ENCODE data around the gene ANKS1A. TPM values are rescaled to one million over a fixed set of nuclear protein-coding genes. Genes with fewer than 3 reads are reported as not detected.

The ANKS1A gene
- total and polyA plus RNA-seq, 3 donors from 2014 or later, result 44.2 to 96.9 (median 95.9) TPM

- no peak for DNase-seq
- TF ChIP-seq CTCF (IDR thresholded peaks at IDR 0.05), result no peak
- no peak for TF ChIP-seq POLR2A (IDR thresholded peaks at IDR 0.05)
- Histone ChIP-seq H3K36me3 (ENCODE audit: low read depth, missing control alignments) (no peaks in the 10 kb centered on the region), H3K9me3 (no peaks in the 10 kb centered on the region), H3K27ac (peak overlapping the region; percentile 56 to 79), H3K4me1 (peaks cover 80% of the 10 kb centered on the region), H3K4me3 (no peak overlapping the region), H3K27me3 (no peaks in the 10 kb centered on the region)
- intact Hi-C loops (cut with DNase I; ENCODE audit: low total_unique reads), result no loop called here
- 77 to 85% methylated on average over 10 of the region's 10 CpGs for WGBS, 2 donors
These were observed 160.2 kb downstream of the ANKS1A start for GRCh38 chr6:35049156-35049735.

- Histone ChIP-seq H3K4me1 (peaks cover 71% of the 10 kb centered on the region), H3K36me3 (ENCODE audit: low read depth, missing control alignments) (no peaks in the 10 kb centered on the region), H3K27me3 (no peaks in the 10 kb centered on the region), H3K9me3 (no peaks in the 10 kb centered on the region), H3K4me3 (no peak overlapping the region), H3K27ac (peak overlapping the region; percentile 51 to 79)
- TF ChIP-seq CTCF (IDR thresholded peaks at IDR 0.05), result no peak
- TF ChIP-seq POLR2A (IDR thresholded peaks at IDR 0.05), result no peak
- 51 to 62% methylated on average over 10 of the region's 10 CpGs for WGBS, 2 donors
- peak; percentile 64 for DNase-seq
- intact Hi-C loops (cut with DNase I; ENCODE audit: low total_unique reads), result no loop called here
These were observed 161.1 kb downstream of the ANKS1A start for GRCh38 chr6:35049900-35050756.

GRCh38 chr6:35050757-35051330 is 161.8 kb downstream of the ANKS1A start:
- Histone ChIP-seq H3K9me3 (no peaks in the 10 kb centered on the region), H3K4me3 (no peak overlapping the region), H3K4me1 (peaks cover 68% of the 10 kb centered on the region), H3K27me3 (no peaks in the 10 kb centered on the region), H3K36me3 (ENCODE audit: low read depth, missing control alignments) (no peaks in the 10 kb centered on the region), H3K27ac (peak overlapping the region; percentile 13 to 79)
- no peak for TF ChIP-seq CTCF (IDR thresholded peaks at IDR 0.05)
- TF ChIP-seq POLR2A (IDR thresholded peaks at IDR 0.05), result no peak
- DNase-seq, result no peak
- 80 to 84% methylated on average over 8 to 10 of the region's 10 CpGs for WGBS, 2 donors
- intact Hi-C loops (cut with DNase I; ENCODE audit: low total_unique reads), result no loop called here

- Histone ChIP-seq H3K36me3 (ENCODE audit: low read depth, missing control alignments) (no peaks in the 10 kb centered on the region), H3K27me3 (no peaks in the 10 kb centered on the region), H3K4me1 (peaks cover 63% of the 10 kb centered on the region), H3K4me3 (no peak overlapping the region), H3K27ac (peak overlapping the region in 1 of 2 donors; percentile 76), H3K9me3 (no peaks in the 10 kb centered on the region)
- intact Hi-C loops (cut with DNase I; ENCODE audit: low total_unique reads), result no loop called here
- 91 to 94% methylated on average over 7 of the region's 7 CpGs for WGBS, 2 donors
- no peak for DNase-seq
- TF ChIP-seq CTCF (IDR thresholded peaks at IDR 0.05) (no peak), POLR2A (IDR thresholded peaks at IDR 0.05) (no peak)
These were observed 162.3 kb downstream of the ANKS1A start for GRCh38 chr6:35051396-35051795.

Data from testis (tissue), 3 donors.